ENCODE measurements around the gene PRKD2. TPM values are rescaled to one million over a fixed set of nuclear protein-coding genes. Genes with fewer than 3 reads are reported as not detected.

PRKD2 gene
- total RNA-seq, 1 experiment from 2014 or later: 98.3 TPM

- Mint-ChIP-seq H3K4me1 (ENCODE audit: low read depth, unreplicated experiment) (peaks cover 55% of the 10 kb centered on the region), H3K27me3 (ENCODE audit: unreplicated experiment) (no peaks in the 10 kb centered on the region), H3K36me3 (ENCODE audit: insufficient read depth, unreplicated experiment) (peaks cover 75% of the 10 kb centered on the region), H3K9me3 (ENCODE audit: low read depth, unreplicated experiment) (no peaks in the 10 kb centered on the region), H3K27ac (ENCODE audit: unreplicated experiment) (peak overlapping the region; percentile 52), H3K4me3 (ENCODE audit: low read depth, unreplicated experiment) (peak overlapping the region; percentile 16)
- no peak for TF ChIP-seq CTCF (IDR thresholded peaks at IDR 0.05; ENCODE audit: unreplicated experiment)
- CTCF ChIA-PET: interaction anchor here (1.0 to 1.5 kb wide), 3 partner anchors 17 to 130 kb away, joined by 3 to 5 read pairs (median 3); partner anchors contain the start of gene CALM3
- no TSS peak for BruUV-seq (replicated peaks)
- no peak for DNase-seq
- intact Hi-C loops (cut with micrococcal nuclease; ENCODE audit: unreplicated experiment): no loop called here
These were observed 13.7 kb upstream of the PRKD2 start for GRCh38 chr19:46730595-46730994.

- no TSS peak for BruUV-seq (replicated peaks)
- peaks cover 55% of the 10 kb centered on the region for H3K4me1 Mint-ChIP-seq (ENCODE audit: low read depth, unreplicated experiment)
- CTCF ChIA-PET: interaction anchor here (1.0 to 1.5 kb wide), 2 partner anchors 16 to 68 kb away, joined by 3 to 5 read pairs; no protein-coding TSS in a partner anchor
- no peak overlapping the region for H3K27ac Mint-ChIP-seq (ENCODE audit: unreplicated experiment)
- H3K9me3 Mint-ChIP-seq (ENCODE audit: low read depth, unreplicated experiment): no peaks in the 10 kb centered on the region
- peaks cover 74% of the 10 kb centered on the region for H3K36me3 Mint-ChIP-seq (ENCODE audit: insufficient read depth, unreplicated experiment)
- DNase-seq: no peak
- no peaks in the 10 kb centered on the region for H3K27me3 Mint-ChIP-seq (ENCODE audit: unreplicated experiment)
- H3K4me3 Mint-ChIP-seq (ENCODE audit: low read depth, unreplicated experiment): no peak overlapping the region
- TF ChIP-seq CTCF (IDR thresholded peaks at IDR 0.05; ENCODE audit: unreplicated experiment): no peak
- intact Hi-C loops (cut with micrococcal nuclease; ENCODE audit: unreplicated experiment): no loop called here
These were observed 13.3 kb upstream of the PRKD2 start for GRCh38 chr19:46730187-46730586.

- DNase-seq: no peak
- no peak overlapping the region for H3K27ac Mint-ChIP-seq (ENCODE audit: unreplicated experiment)
- H3K9me3 Mint-ChIP-seq (ENCODE audit: low read depth, unreplicated experiment): no peaks in the 10 kb centered on the region
- peaks cover 55% of the 10 kb centered on the region for H3K4me1 Mint-ChIP-seq (ENCODE audit: low read depth, unreplicated experiment)
- no peak for TF ChIP-seq CTCF (IDR thresholded peaks at IDR 0.05; ENCODE audit: unreplicated experiment)
- no TSS peak for BruUV-seq (replicated peaks)
- intact Hi-C loops (cut with micrococcal nuclease; ENCODE audit: unreplicated experiment): no loop called here
- CTCF ChIA-PET: interaction anchor here (1.0 to 1.5 kb wide), 2 partner anchors 14 to 16 kb away, joined by 3 to 9 read pairs; no protein-coding TSS in a partner anchor
- H3K27me3 Mint-ChIP-seq (ENCODE audit: unreplicated experiment): no peaks in the 10 kb centered on the region
- peaks cover 74% of the 10 kb centered on the region for H3K36me3 Mint-ChIP-seq (ENCODE audit: insufficient read depth, unreplicated experiment)
- no peak overlapping the region for H3K4me3 Mint-ChIP-seq (ENCODE audit: low read depth, unreplicated experiment)
These were observed 12.8 kb upstream of the PRKD2 start for GRCh38 chr19:46729696-46730095.

- peaks cover 52% of the 10 kb centered on the region for H3K4me1 Mint-ChIP-seq (ENCODE audit: low read depth, unreplicated experiment)
- BruUV-seq (replicated peaks): no TSS peak
- CTCF ChIA-PET: interaction anchor here (0.8 to 1.0 kb wide), 5 partner anchors 11 to 112 kb away, joined by 3 to 9 read pairs (median 5); no protein-coding TSS in a partner anchor
- TF ChIP-seq CTCF (IDR thresholded peaks at IDR 0.05; ENCODE audit: unreplicated experiment): peak; percentile 91
- intact Hi-C loops (cut with micrococcal nuclease; ENCODE audit: unreplicated experiment): no loop called here
- peaks cover 74% of the 10 kb centered on the region for H3K36me3 Mint-ChIP-seq (ENCODE audit: insufficient read depth, unreplicated experiment)
- H3K4me3 Mint-ChIP-seq (ENCODE audit: low read depth, unreplicated experiment): no peak overlapping the region
- no peaks in the 10 kb centered on the region for H3K27me3 Mint-ChIP-seq (ENCODE audit: unreplicated experiment)
- no peak overlapping the region for H3K27ac Mint-ChIP-seq (ENCODE audit: unreplicated experiment)
- DNase-seq: peak; percentile 87
- no peaks in the 10 kb centered on the region for H3K9me3 Mint-ChIP-seq (ENCODE audit: low read depth, unreplicated experiment)
These were observed 11.9 kb upstream of the PRKD2 start for GRCh38 chr19:46728693-46729339.

Measured in Calu3 (cell line).